HepG2 (cell line): Measurements from ENCODE around the gene TBC1D7. TPM values are rescaled to one million over a fixed set of nuclear protein-coding genes. Genes with fewer than 3 reads are reported as not detected.

Experiments used
- ATAC-seq: fragments of 200-7000 bp; cut with Tn5 transposase; 3 replicates; pipeline ENCODE4 v1.9.1; 2020; ENCODE audit warnings: mild to moderate bottlenecking, moderate library complexity
- BruUV-seq: library from RNA; stranded (reverse); fragments of 400-500 nt; replicated peaks from 2 replicates; lab custom pipeline; 2021; lab: Mats Ljungman, UMichigan
- CTCF ChIA-PET: fragments of 300-600 bp; formaldehyde crosslinking; extraction: SDS; loops from one replicate; lab custom pipeline; 2021; ENCODE audit warnings: low total read pairs, inconsistent platforms, low intra/inter-chr PET ratio; lab: Yijun Ruan, JAX
- POLR2A ChIA-PET: fragments of 350-600 bp; sonication (Branson Sonifier 250); formaldehyde crosslinking; loops from one replicate; lab custom pipeline; 2020; ENCODE audit warnings: antibody characterized with exemption, inconsistent platforms; lab: Yijun Ruan, JAX
- DNase-seq: peaks from one replicate; pipeline ENCODE4 v3.0.0-alpha.2; 2015; ENCODE audit warnings: low spot score
- FAIRE-seq: peaks from 3 replicates; lab custom pipeline; 2011; peaks lifted over from hg19 to GRCh38; lab: Jason Lieb, UNC
- H2AFZ ChIP-seq: one replicate; pipeline ENCODE4 v1.6.1; 2011; ENCODE audit warnings: low read length, inconsistent platforms
- H3K27ac ChIP-seq: fragments of 300-600 bp; 3 replicates; pipeline ENCODE4 v1.8.0; 2011; ENCODE audit warnings: mixed run types, mild to moderate bottlenecking, mixed read lengths, low read length, inconsistent platforms; ENCODE audit not compliant: insufficient read depth; ENCODE audit errors: extremely low read length
- H3K27me3 ChIP-seq, 2 experiments: fragments of 200-600 bp in 1 of 2; 2 replicates in 1 of 2; 3 replicates in 1 of 2; pipeline versions ENCODE4 v1.6.0 to v1.8.0; 2011; ENCODE audit warnings: low read length in 2 of 2, mild to moderate bottlenecking in 2 of 2, moderate library complexity in 2 of 2, inconsistent platforms in 1 of 2; ENCODE audit not compliant: insufficient read depth in 2 of 2, control insufficient read depth in 1 of 2
- H3K36me3 ChIP-seq, 2 experiments: fragments of 200-600 bp in 1 of 2; replicated peaks in 1 of 2; 2 replicates in 1 of 2; 3 replicates in 1 of 2; pipeline versions ENCODE4 v1.5.1 to v1.8.0; 2011; ENCODE audit warnings: low read length in 2 of 2, inconsistent platforms in 1 of 2; ENCODE audit not compliant: insufficient read depth in 2 of 2, control insufficient read depth in 1 of 2
- H3K4me1 ChIP-seq: 2 replicates; pipeline ENCODE4 v1.5.1; 2012; ENCODE audit warnings: low read length, inconsistent platforms; ENCODE audit not compliant: insufficient read depth
- H3K4me2 ChIP-seq: 2 replicates; pipeline ENCODE4 v1.6.0; 2011; ENCODE audit warnings: low read depth, low read length, inconsistent platforms
- H3K4me3 ChIP-seq, 3 experiments: fragments of 200-600 bp in 1 of 3; sonication (generic), shearing (Covaris generic) in 1 of 3; replicated peaks in 1 of 3; 2 replicates each; pipeline ENCODE4 v1.5.1; 2011 to 2016; ENCODE audit warnings: low read length in 3 of 3, inconsistent platforms in 2 of 3, low read depth in 2 of 3, mild to moderate bottlenecking in 2 of 3, control low read depth in 1 of 3, mixed read lengths in 1 of 3; ENCODE audit not compliant: insufficient read depth in 1 of 3
- H3K79me2 ChIP-seq: one replicate; pipeline ENCODE4 v1.6.1; 2011; ENCODE audit warnings: low read length, inconsistent platforms; ENCODE audit not compliant: insufficient read depth
- H3K9ac ChIP-seq: 2 replicates; pipeline ENCODE4 v1.6.0; 2011; ENCODE audit warnings: mild to moderate bottlenecking, low read depth, low read length, inconsistent platforms; ENCODE audit not compliant: insufficient read depth
- H3K9me3 ChIP-seq: 2 replicates; pipeline ENCODE4 v1.5.1; 2012; ENCODE audit warnings: mild to moderate bottlenecking, low read length
- H4K20me1 ChIP-seq: 2 replicates; pipeline ENCODE4 v1.6.0; 2011; ENCODE audit warnings: inconsistent platforms, mild to moderate bottlenecking, low read length, moderate library complexity; ENCODE audit not compliant: insufficient read depth
- GABPA ChIP-seq, 2 experiments: IDR thresholded peaks; 2 replicates each; pipeline ENCODE4 v1.6.1; 2011 to 2016; ENCODE audit warnings: low read depth in 2 of 2, low read length in 1 of 2, missing biosample characterization in 1 of 2, missing genetic modification characterization in 1 of 2
- HNF4G ChIP-seq, 2 experiments: sonication (generic) in 1 of 2; formaldehyde crosslinking in 1 of 2; IDR thresholded peaks; 2 replicates each; pipeline versions ENCODE4 v1.4.0 to v1.6.1; 2011 to 2020; ENCODE audit warnings: borderline replicate concordance in 2 of 2, low read depth in 2 of 2, mild to moderate bottlenecking in 2 of 2, low read length in 1 of 2, missing genetic modification reagents in 1 of 2, moderate library complexity in 1 of 2
- PHF8 ChIP-seq: sonication (generic); formaldehyde crosslinking; IDR thresholded peaks from 2 replicates; pipeline ENCODE4 v1.5.0; 2020; ENCODE audit warnings: missing genetic modification reagents
- SP4 ChIP-seq: sonication (generic); formaldehyde crosslinking; IDR thresholded peaks from 2 replicates; pipeline ENCODE4 v1.8.1; 2023; ENCODE audit warnings: mild to moderate bottlenecking, missing genetic modification reagents
- ZC3H13 ChIP-seq: sonication (generic); formaldehyde crosslinking; IDR thresholded peaks from 2 replicates; pipeline ENCODE4 v1.8.1; 2023; ENCODE audit warnings: mild to moderate bottlenecking, missing genetic modification reagents, moderate library complexity
- ZNF33B ChIP-seq: sonication (generic); formaldehyde crosslinking; IDR thresholded peaks from 2 replicates; pipeline ENCODE4 v1.5.1; 2020; ENCODE audit warnings: mild to moderate bottlenecking, missing genetic modification reagents
- WGBS: methylation state at CpG from one replicate; pipeline ENCODE4 v1.1.6; 2017; ENCODE audit warnings: low lambda C conversion rate; 5-methylcytosine and 5-hydroxymethylcytosine counted together
- in situ Hi-C: cut with HindIII; loops from 2 replicates; pipeline ENCODE4 v1.10.0; 2017; ENCODE audit warnings: low pct_unique_long_range_greater_than_20kb; ENCODE audit not compliant: extremely low pct_ligation_motif_present
- intact Hi-C: fragments of 100-400 bp; cut with micrococcal nuclease; formaldehyde crosslinking; loops from one replicate; pipeline ENCODE4 v1.10.0; 2022; ENCODE audit not compliant: unreplicated experiment
- polyA plus RNA-seq, 8 experiments: library from polyadenylated mRNA; depleted of rRNA in 3 of 8; stranded (reverse) in 7 of 8; unstranded in 1 of 8; fragments of >200 nt; fragmentation: Illumina TruSeq in 4 of 8; extraction: Trizol in 4 of 8; gene quantifications; 2 replicates each; pipeline versions ENCODE4 v1.2.1 to v1.2.3, GENCODE V29; 2011 to 2016; ENCODE audit warnings: low read depth in 4 of 8, missing spikeins in 1 of 8, mixed read lengths in 1 of 8; ENCODE audit not compliant: insufficient read depth in 1 of 8
- total RNA-seq, 5 experiments: library from RNA; depleted of rRNA; stranded (reverse); fragments of >200 nt; fragmentation: Illumina TruSeq; extraction: Trizol; gene quantifications; 2 replicates each; pipeline ENCODE4 v1.2.3, GENCODE V29; 2016; ENCODE audit warnings: low read depth in 1 of 5
- TF ChIP-seq, protein P1 (sequence below): IDR thresholded peaks from 2 replicates; pipeline ENCODE4 v1.6.1; 2018; ENCODE audit warnings: missing genetic modification reagents, mild to moderate bottlenecking, missing compliant biosample characterization

The TBC1D7 gene
- total and polyA plus RNA-seq, 2 of the 13 experiments (the other 11 are each of a cell fraction or from before 2014, with no cell fraction given): 23.3 to 30.8 TPM

DNA sequence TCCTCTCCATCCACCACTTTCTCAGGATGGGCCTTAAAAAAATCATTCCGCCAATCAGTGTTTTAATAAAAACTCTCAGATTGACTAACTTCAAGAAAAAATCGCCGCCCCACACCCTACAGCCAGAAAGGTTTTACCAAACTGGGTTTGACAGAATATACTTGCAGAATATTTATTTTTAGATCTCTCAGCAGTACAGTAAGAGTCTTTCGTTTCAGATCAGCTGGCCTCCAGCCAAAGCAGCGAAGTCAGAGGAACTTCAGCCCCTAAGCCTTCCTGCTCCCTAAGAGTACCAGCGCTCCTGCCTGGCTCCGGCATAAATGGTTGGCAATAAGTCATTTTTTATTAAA lies 24.7 kb downstream of the TBC1D7 start:
- DNase-seq (no peak), ATAC-seq (no peak), FAIRE-seq (no peak)
- ChIA-PET CTCF (no interaction called here), POLR2A (interaction anchor here (1.5 to 2.3 kb wide), 3 partner anchors 11 to 25 kb away, joined by 5 to 14 read pairs (median 12); partner anchors contain the start of gene TBC1D7)
- intact Hi-C loops: loop anchor here (1.0 kb wide), 1 partner anchor 13 kb away; no protein-coding TSS in a partner anchor
- Histone ChIP-seq H3K4me3 (no peak overlapping the region), H4K20me1 (no peaks in the 10 kb centered on the region), H3K36me3 (peaks cover 24 to 49% of the 10 kb centered on the region in 2 experiments), H3K9ac (no peak overlapping the region), H3K4me1 (peaks cover 46% of the 10 kb centered on the region), H3K4me2 (no peak overlapping the region; the same call in 1 of the 2 replicates), H3K27ac (peak overlapping the region; percentile 44), H2AFZ (no peak overlapping the region), H3K79me2 (no peaks in the 10 kb centered on the region), H3K9me3 (no peaks in the 10 kb centered on the region), H3K27me3 (no peaks in the 10 kb centered on the region)
- in situ Hi-C loops: no loop called here
- TF ChIP-seq ZNF33B (CRISPR knock-in tag): no peak
- 0 out of 2 replicates have a peak, but pooled peaks have one; percentile 6 for TF ChIP-seq PHF8 (CRISPR knock-in tag)
- TF ChIP-seq SP4 (CRISPR knock-in tag): no peak
- TF ChIP-seq GABPA (IDR thresholded peaks at IDR 0.05; ENCODE audit: low read depth, low read length): no peak
- no peak for TF ChIP-seq GABPA (CRISPR knock-in tag; IDR thresholded peaks at IDR 0.05; ENCODE audit: low read depth)
- TF ChIP-seq, protein P1, sequence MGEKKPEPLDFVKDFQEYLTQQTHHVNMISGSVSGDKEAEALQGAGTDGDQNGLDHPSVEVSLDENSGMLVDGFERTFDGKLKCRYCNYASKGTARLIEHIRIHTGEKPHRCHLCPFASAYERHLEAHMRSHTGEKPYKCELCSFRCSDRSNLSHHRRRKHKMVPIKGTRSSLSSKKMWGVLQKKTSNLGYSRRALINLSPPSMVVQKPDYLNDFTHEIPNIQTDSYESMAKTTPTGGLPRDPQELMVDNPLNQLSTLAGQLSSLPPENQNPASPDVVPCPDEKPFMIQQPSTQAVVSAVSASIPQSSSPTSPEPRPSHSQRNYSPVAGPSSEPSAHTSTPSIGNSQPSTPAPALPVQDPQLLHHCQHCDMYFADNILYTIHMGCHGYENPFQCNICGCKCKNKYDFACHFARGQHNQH: no peak
- no peak for TF ChIP-seq HNF4G (IDR thresholded peaks at IDR 0.05; ENCODE audit: borderline replicate concordance, low read depth, low read length)
- no peak for TF ChIP-seq HNF4G (CRISPR knock-in tag; IDR thresholded peaks at IDR 0.05; ENCODE audit: borderline replicate concordance, low read depth)
- TF ChIP-seq ZC3H13: no peak
- no TSS peak for BruUV-seq
- WGBS: 86% methylated on average over 7 of the region's 7 CpGs
